ENCODE results near the gene STK10.

STK10 gene

DNA sequence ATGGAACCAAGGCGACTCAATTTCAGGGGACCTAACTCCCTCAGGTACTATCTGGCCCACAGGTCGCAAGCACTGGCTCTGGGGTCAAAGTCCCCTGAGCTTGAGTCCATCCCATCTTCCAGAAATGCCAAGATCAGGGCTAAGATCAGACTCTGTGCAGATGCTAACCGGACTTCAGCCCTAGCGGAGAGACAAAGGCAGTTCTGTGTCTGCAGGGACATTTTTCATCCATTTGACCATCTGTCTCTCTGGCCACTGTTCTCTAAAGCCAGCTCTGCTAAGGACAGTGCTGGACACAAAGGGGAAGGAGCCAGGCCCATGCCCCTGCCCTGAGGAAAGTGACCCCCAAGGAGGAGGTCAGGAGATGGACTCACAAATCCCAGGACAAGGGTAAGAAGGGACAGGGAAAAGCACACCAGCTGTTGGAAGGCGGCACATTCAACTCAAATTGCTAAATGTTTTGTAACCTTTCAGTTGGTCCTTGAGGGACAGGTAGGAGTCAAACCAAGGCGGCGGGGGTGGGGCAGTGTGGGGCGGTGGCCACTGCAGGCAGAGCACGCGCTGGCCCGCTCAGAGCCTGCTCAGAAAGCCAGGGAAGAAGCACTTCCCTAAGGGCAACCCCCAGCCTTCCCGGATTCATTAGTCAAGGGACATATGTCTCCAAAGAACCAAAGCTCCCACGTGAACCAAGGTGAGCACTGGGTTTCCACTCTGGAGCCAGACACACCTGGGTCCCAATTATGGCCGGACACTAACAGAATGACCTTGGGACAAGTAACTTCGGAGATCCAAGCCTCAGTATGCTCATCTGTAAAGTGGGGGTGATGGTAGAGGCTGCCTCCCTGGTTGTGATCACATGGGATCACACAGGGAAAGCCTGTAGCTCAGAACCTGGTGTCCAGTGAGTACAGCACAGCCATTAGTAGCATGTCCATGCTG, 42.8 kb downstream of the STK10 start:
- no peak for ATAC-seq

DNA sequence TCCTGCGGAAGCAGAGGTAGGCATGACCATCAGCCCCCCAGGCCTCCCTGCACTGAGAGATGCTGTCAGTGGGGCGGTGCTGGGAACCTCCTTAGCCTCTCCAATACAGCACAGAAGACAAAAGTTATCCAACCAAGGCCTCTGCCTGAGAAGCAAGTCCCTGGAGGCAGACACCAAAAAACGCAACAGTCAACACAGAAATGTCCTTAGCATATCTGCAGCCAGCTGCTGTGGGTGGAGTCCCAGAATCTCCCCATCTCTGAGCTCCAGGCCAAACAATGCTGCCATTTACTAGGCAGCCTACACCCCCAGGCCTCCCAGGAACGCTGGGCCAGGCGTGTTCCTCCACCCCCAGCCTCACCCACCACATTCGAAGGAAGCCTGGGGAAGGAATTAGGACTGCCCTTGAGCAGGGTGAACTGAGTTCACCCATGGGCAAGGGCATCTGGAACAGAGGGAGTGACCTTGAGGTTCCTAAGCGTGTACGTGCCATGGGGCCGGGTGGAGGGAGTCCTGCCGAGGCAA, 43.7 kb downstream of the STK10 start:
- TF ChIP-seq BACH2 (CRISPR knock-in tag; IDR thresholded peaks at IDR 0.05; ENCODE audit: borderline replicate concordance) (no peak), TOX (CRISPR knock-in tag; IDR thresholded peaks at IDR 0.05; ENCODE audit: borderline replicate concordance) (no peak), RARB (CRISPR knock-in tag; IDR thresholded peaks at IDR 0.05) (no peak), CSDC2 (CRISPR knock-in tag; IDR thresholded peaks at IDR 0.05) (no peak), ISL1 (CRISPR knock-in tag; IDR thresholded peaks at IDR 0.05) (no peak)
- ATAC-seq = no peak; the same call in 2 of the 3 replicates

More for the DNA sequence above, 42.8 kb downstream of the STK10 start:
- TF ChIP-seq ZFP3 (CRISPR knock-in tag; IDR thresholded peaks at IDR 0.05) (no peak), TOX (CRISPR knock-in tag; IDR thresholded peaks at IDR 0.05; ENCODE audit: borderline replicate concordance) (no peak), ZFP30 (CRISPR knock-in tag; IDR thresholded peaks at IDR 0.05) (no peak), OSR1 (CRISPR knock-in tag; IDR thresholded peaks at IDR 0.05) (no peak), CSDC2 (CRISPR knock-in tag; IDR thresholded peaks at IDR 0.05) (no peak)
- TF ChIP-seq, protein P1, sequence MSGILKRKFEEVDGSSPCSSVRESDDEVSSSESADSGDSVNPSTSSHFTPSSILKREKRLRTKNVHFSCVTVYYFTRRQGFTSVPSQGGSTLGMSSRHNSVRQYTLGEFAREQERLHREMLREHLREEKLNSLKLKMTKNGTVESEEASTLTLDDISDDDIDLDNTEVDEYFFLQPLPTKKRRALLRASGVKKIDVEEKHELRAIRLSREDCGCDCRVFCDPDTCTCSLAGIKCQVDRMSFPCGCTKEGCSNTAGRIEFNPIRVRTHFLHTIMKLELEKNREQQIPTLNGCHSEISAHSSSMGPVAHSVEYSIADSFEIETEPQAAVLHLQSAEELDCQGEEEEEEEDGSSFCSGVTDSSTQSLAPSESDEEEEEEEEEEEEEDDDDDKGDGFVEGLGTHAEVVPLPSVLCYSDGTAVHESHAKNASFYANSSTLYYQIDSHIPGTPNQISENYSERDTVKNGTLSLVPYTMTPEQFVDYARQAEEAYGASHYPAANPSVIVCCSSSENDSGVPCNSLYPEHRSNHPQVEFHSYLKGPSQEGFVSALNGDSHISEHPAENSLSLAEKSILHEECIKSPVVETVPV (CRISPR knock-in tag; IDR thresholded peaks at IDR 0.05) = no peak
- TF ChIP-seq, protein P2, sequence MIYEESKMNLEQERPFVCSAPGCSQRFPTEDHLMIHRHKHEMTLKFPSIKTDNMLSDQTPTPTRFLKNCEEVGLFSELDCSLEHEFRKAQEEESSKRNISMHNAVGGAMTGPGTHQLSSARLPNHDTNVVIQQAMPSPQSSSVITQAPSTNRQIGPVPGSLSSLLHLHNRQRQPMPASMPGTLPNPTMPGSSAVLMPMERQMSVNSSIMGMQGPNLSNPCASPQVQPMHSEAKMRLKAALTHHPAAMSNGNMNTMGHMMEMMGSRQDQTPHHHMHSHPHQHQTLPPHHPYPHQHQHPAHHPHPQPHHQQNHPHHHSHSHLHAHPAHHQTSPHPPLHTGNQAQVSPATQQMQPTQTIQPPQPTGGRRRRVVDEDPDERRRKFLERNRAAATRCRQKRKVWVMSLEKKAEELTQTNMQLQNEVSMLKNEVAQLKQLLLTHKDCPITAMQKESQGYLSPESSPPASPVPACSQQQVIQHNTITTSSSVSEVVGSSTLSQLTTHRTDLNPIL (CRISPR knock-in tag; IDR thresholded peaks at IDR 0.05; ENCODE audit: low read depth) = no peak
- TF ChIP-seq, protein P3, sequence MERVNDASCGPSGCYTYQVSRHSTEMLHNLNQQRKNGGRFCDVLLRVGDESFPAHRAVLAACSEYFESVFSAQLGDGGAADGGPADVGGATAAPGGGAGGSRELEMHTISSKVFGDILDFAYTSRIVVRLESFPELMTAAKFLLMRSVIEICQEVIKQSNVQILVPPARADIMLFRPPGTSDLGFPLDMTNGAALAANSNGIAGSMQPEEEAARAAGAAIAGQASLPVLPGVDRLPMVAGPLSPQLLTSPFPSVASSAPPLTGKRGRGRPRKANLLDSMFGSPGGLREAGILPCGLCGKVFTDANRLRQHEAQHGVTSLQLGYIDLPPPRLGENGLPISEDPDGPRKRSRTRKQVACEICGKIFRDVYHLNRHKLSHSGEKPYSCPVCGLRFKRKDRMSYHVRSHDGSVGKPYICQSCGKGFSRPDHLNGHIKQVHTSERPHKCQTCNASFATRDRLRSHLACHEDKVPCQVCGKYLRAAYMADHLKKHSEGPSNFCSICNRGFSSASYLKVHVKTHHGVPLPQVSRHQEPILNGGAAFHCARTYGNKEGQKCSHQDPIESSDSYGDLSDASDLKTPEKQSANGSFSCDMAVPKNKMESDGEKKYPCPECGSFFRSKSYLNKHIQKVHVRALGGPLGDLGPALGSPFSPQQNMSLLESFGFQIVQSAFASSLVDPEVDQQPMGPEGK (CRISPR knock-in tag; IDR thresholded peaks at IDR 0.05; ENCODE audit: borderline replicate concordance) = no peak

DNA sequence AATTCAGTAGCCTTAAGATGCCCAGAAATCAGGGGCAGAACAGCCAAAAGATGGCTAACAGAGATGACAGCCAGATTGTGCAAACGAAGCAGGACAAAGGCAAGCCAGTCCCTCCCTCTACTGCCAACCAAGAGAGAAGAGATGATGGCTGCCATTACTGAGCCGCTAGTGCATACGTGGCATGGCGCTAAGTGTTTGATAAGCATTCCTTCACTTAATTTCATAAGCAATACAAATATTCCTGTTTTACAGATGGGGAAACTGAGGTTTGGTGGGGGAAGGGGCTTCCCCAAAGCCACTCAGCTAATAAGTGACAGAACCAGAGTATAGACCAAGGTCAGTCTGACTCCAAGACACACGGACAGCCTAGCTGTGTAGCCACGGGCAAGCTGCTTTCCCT, 44.1 kb downstream of the STK10 start:
- TF ChIP-seq, protein P4, sequence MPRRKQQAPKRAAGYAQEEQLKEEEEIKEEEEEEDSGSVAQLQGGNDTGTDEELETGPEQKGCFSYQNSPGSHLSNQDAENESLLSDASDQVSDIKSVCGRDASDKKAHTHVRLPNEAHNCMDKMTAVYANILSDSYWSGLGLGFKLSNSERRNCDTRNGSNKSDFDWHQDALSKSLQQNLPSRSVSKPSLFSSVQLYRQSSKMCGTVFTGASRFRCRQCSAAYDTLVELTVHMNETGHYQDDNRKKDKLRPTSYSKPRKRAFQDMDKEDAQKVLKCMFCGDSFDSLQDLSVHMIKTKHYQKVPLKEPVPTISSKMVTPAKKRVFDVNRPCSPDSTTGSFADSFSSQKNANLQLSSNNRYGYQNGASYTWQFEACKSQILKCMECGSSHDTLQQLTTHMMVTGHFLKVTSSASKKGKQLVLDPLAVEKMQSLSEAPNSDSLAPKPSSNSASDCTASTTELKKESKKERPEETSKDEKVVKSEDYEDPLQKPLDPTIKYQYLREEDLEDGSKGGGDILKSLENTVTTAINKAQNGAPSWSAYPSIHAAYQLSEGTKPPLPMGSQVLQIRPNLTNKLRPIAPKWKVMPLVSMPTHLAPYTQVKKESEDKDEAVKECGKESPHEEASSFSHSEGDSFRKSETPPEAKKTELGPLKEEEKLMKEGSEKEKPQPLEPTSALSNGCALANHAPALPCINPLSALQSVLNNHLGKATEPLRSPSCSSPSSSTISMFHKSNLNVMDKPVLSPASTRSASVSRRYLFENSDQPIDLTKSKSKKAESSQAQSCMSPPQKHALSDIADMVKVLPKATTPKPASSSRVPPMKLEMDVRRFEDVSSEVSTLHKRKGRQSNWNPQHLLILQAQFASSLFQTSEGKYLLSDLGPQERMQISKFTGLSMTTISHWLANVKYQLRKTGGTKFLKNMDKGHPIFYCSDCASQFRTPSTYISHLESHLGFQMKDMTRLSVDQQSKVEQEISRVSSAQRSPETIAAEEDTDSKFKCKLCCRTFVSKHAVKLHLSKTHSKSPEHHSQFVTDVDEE (CRISPR knock-in tag; IDR thresholded peaks at IDR 0.05) = no peak
- TF ChIP-seq, protein P2 (CRISPR knock-in tag; IDR thresholded peaks at IDR 0.05; ENCODE audit: low read depth) = no peak
- TF ChIP-seq, protein P1 (CRISPR knock-in tag; IDR thresholded peaks at IDR 0.05) = no peak
- TF ChIP-seq PPARA (CRISPR knock-in tag; IDR thresholded peaks at IDR 0.05; ENCODE audit: borderline replicate concordance) (no peak), ZNF70 (CRISPR knock-in tag; IDR thresholded peaks at IDR 0.05) (no peak), ZNF8 (CRISPR knock-in tag; IDR thresholded peaks at IDR 0.05) (no peak), ZFP30 (CRISPR knock-in tag; IDR thresholded peaks at IDR 0.05) (no peak), TOX (CRISPR knock-in tag; IDR thresholded peaks at IDR 0.05; ENCODE audit: borderline replicate concordance) (no peak)
- ATAC-seq = no peak
